Breast epithelium (tissue), 4 donors: ENCODE data around the gene SOHLH2. TPM values are rescaled to one million over a fixed set of nuclear protein-coding genes. Genes with fewer than 3 reads are reported as not detected.

ENCODE experiments used
- DNase-seq, 2 donors: peaks; one replicate each; pipeline ENCODE4 v3.0.0-alpha.2; 2019; ENCODE audit warnings: low spot score in 2 of 2
- H3K27ac ChIP-seq, 2 donors: fragments of 200-600 bp; sonication (generic) in 1 of 2; one replicate each; pipeline ENCODE4 v1.5.1; 2016 to 2019; ENCODE audit warnings: mild to moderate bottlenecking in 1 of 2
- H3K27me3 ChIP-seq, 2 donors: fragments of 200-600 bp; sonication (generic) in 1 of 2; one replicate each; pipeline versions ENCODE4 v1.5.1 to v1.6.0; 2017 to 2019; ENCODE audit warnings: control low read depth in 1 of 2, mild to moderate bottlenecking in 1 of 2
- H3K36me3 ChIP-seq: fragments of 200-600 bp; one replicate; pipeline ENCODE4 v1.5.1; 2019
- H3K4me1 ChIP-seq, 2 donors: fragments of 200-600 bp; sonication (generic); one replicate each; pipeline ENCODE4 v1.5.1; 2016 to 2019; ENCODE audit warnings: control low read depth in 1 of 2
- H3K4me3 ChIP-seq, 3 donors: fragments of 200-600 bp; sonication (generic); 1 replicate in 2 of 3; 2 replicates in 1 of 3; pipeline ENCODE4 v1.5.1; 2016 to 2019; ENCODE audit warnings: mild to moderate bottlenecking in 3 of 3, moderate library complexity in 2 of 3
- H3K9me3 ChIP-seq, 2 donors: fragments of 200-600 bp; sonication (generic) in 1 of 2; one replicate each; pipeline ENCODE4 v1.5.1; 2016 to 2019; ENCODE audit warnings: control low read depth in 1 of 2
- POLR2A ChIP-seq: fragments of 450-650 bp; IDR thresholded peaks from one replicate; pipeline ENCODE4 v1.6.1; 2016; ENCODE audit warnings: antibody characterized with exemption, mild to moderate bottlenecking, moderate library complexity
- POLR2AphosphoS5 ChIP-seq, 3 donors: sonication (generic); formaldehyde crosslinking; IDR thresholded peaks; one replicate each; pipeline ENCODE4 v1.6.1; 2017; ENCODE audit warnings: antibody characterized with exemption in 3 of 3
- intact Hi-C: fragments of 100-400 bp; cut with DNase I; formaldehyde crosslinking; loops from one replicate; pipeline ENCODE4 v1.15.1; 2023; ENCODE audit warnings: low total_unique reads
- total RNA-seq, 3 donors: library from RNA; depleted of rRNA; stranded (reverse); fragments of >200 nt; gene quantifications; one replicate each; pipeline ENCODE4 v1.1.0, GENCODE V29; 2016
- TF ChIP-seq, protein P1 (sequence below), 3 donors: fragments of 450-650 bp; IDR thresholded peaks; one replicate each; pipeline ENCODE4 v1.5.1; 2016 to 2017; ENCODE audit warnings: antibody characterized with exemption in 3 of 3, mild to moderate bottlenecking in 3 of 3, moderate library complexity in 3 of 3

Gene SOHLH2
- total RNA-seq, 3 donors from 2014 or later = 0.16 TPM; not detected in 2

DNA sequence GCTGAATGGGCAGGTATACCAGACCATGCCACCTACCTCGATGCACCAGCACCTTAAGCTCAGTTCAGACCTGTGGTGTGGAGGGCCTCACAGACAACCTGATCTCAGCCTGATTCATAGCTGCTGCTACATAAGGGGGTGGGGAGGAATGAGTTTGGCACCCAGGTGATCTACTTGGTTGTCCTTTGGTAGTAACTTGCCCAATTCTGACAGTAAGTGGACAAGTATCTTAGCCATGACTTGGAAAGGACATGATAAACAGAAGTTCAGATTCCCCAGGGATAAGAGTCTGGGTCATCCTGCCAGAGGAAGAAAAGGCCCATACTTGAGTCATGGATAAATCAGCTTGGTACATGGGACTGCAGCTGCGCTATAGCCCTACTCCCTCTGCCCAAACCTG lies 28.4 kb upstream of the SOHLH2 start:
- Histone ChIP-seq H3K4me3 (no peak overlapping the region), H3K9me3 (peaks cover 0 to 13% of the 10 kb centered on the region in 2 donors), H3K36me3 (no peaks in the 10 kb centered on the region), H3K27ac (no peak overlapping the region), H3K4me1 (no peaks in the 10 kb centered on the region), H3K27me3 (no peaks in the 10 kb centered on the region)
- TF ChIP-seq POLR2AphosphoS5 (IDR thresholded peaks at IDR 0.05) (no peak), POLR2A (no peak)
- TF ChIP-seq, protein P1, sequence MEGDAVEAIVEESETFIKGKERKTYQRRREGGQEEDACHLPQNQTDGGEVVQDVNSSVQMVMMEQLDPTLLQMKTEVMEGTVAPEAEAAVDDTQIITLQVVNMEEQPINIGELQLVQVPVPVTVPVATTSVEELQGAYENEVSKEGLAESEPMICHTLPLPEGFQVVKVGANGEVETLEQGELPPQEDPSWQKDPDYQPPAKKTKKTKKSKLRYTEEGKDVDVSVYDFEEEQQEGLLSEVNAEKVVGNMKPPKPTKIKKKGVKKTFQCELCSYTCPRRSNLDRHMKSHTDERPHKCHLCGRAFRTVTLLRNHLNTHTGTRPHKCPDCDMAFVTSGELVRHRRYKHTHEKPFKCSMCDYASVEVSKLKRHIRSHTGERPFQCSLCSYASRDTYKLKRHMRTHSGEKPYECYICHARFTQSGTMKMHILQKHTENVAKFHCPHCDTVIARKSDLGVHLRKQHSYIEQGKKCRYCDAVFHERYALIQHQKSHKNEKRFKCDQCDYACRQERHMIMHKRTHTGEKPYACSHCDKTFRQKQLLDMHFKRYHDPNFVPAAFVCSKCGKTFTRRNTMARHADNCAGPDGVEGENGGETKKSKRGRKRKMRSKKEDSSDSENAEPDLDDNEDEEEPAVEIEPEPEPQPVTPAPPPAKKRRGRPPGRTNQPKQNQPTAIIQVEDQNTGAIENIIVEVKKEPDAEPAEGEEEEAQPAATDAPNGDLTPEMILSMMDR (IDR thresholded peaks at IDR 0.05) = no peak
- intact Hi-C loops = no loop called here
- no peak for DNase-seq

DNA sequence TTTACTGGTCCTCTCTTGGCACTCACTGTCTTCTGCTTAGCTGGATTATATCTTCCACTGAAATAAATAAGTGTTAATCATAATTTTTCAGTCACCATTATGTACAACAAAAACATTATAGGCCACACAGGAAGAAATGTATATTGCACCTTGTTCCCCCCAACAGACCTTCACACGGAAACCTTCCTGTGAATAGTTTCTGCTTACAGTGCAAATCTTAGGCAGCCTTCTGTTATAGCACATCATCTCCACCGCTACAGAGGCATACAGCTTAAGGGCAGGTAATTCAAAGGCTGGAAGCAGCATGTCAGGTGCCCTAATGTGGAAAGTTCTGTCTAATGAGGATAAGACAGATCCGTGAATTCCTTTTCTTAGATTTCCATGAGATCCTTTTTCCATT lies 16.9 kb upstream of the SOHLH2 start:
- Histone ChIP-seq H3K4me1 (no peaks in the 10 kb centered on the region), H3K4me3 (no peak overlapping the region), H3K27ac (no peak overlapping the region), H3K27me3 (no peaks in the 10 kb centered on the region), H3K9me3 (peaks cover 6 to 25% of the 10 kb centered on the region in 2 donors), H3K36me3 (no peaks in the 10 kb centered on the region)
- DNase-seq = no peak
- intact Hi-C loops = no loop called here
- TF ChIP-seq POLR2A (no peak), POLR2AphosphoS5 (IDR thresholded peaks at IDR 0.05) (no peak)
- TF ChIP-seq, protein P1 (IDR thresholded peaks at IDR 0.05) = no peak

DNA sequence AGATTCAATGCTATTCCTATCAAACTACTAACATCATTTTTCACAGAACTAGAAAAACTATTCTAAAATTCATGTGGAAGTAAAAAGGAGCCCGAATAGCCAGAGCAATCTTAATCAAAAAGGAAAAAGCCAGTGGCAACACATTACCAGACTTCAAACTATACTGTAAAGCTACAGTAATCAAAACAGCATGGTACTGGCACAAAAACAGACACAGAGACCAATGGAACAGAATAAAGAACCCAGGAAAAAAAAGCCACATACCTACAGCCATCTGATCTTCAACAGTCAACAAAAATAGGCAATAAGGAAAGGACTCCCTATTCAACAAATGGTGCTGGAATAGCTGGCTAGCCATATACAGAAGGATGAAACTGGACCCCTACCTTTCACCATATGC lies 10.4 kb upstream of the SOHLH2 start:
- TF ChIP-seq POLR2A (no peak), POLR2AphosphoS5 (IDR thresholded peaks at IDR 0.05) (no peak)
- TF ChIP-seq, protein P1 (IDR thresholded peaks at IDR 0.05) = no peak
- Histone ChIP-seq H3K27me3 (no peaks in the 10 kb centered on the region), H3K27ac (no peak overlapping the region), H3K4me1 (no peaks in the 10 kb centered on the region), H3K4me3 (no peak overlapping the region), H3K36me3 (no peaks in the 10 kb centered on the region), H3K9me3 (peaks cover 4 to 20% of the 10 kb centered on the region in 2 donors)
- no peak for DNase-seq
- intact Hi-C loops = no loop called here

DNA sequence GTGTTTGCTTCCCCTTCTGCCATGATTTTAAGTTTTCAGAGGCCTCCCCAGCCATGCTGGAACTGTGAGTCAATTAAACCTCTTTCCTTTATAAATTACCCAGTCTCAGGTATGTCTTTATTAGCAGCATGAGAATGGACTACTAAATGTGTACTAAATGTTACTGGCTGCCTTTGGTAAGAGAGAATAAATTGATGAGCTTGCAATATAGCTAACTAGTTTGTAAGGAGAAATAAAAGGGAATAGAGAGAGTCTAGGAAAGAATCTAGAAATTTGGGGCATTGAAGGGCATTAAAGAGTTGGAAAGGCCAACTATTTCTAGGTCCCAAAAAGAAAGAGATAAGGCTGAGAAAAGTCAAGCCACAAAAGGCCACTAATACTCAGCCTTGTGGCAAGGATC lies 5.5 kb upstream of the SOHLH2 start:
- no peak for DNase-seq
- Histone ChIP-seq H3K27ac (no peak overlapping the region), H3K9me3 (peaks cover 0 to 3% of the 10 kb centered on the region in 2 donors), H3K27me3 (no peaks in the 10 kb centered on the region), H3K4me3 (no peak overlapping the region), H3K36me3 (no peaks in the 10 kb centered on the region), H3K4me1 (no peaks in the 10 kb centered on the region)
- intact Hi-C loops = no loop called here
- TF ChIP-seq, protein P1 (IDR thresholded peaks at IDR 0.05) = no peak
- no peak for TF ChIP-seq POLR2A

DNA sequence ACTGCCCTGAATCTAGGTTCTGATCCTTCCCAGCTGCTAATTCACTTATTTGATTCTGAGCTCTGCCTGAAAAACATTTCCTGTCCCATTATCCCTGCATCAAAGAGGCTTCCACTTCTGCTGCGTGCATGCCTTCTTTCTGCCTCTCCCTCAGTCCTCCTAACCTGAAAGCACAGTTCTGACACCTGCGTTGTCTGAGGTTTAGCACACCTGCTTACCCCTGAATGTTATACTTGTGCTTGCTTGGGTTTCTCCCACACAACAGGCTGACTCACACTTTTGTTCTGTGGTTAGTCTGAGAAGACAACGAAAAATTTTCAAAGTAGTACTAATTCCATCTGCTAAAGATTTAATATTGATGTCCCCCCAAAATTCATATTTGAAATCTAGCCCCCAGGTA lies 3.1 kb upstream of the SOHLH2 start:
- Histone ChIP-seq H3K27me3 (no peaks in the 10 kb centered on the region), H3K27ac (no peak overlapping the region), H3K4me1 (no peaks in the 10 kb centered on the region), H3K36me3 (no peaks in the 10 kb centered on the region), H3K9me3 (peaks cover 0 to 4% of the 10 kb centered on the region in 2 donors), H3K4me3 (no peak overlapping the region)
- intact Hi-C loops = no loop called here
- TF ChIP-seq, protein P1 (IDR thresholded peaks at IDR 0.05) = no peak
- no peak for TF ChIP-seq POLR2AphosphoS5 (IDR thresholded peaks at IDR 0.05)
- no peak for TF ChIP-seq POLR2A
- no peak for DNase-seq
